SK-N-SH (cell line): ENCODE data around the gene ZMPSTE24. TPM values are rescaled to one million over a fixed set of nuclear protein-coding genes. Genes with fewer than 3 reads are reported as not detected.

Experiments
- CTCF ChIA-PET: fragments of 300-600, 350-600 bp; formaldehyde crosslinking; extraction: SDS; loops from one replicate; lab custom pipeline; 2021; lab: Yijun Ruan, JAX
- POLR2A ChIA-PET: fragments of 350-600 bp; sonication (Branson Sonifier 250); formaldehyde crosslinking; extraction: SDS; loops from one replicate; lab custom pipeline; 2020; ENCODE audit warnings: antibody characterized with exemption, inconsistent platforms; lab: Yijun Ruan, JAX
- DNase-seq: peaks from one replicate; pipeline ENCODE4 v3.0.0; 2012
- H2AFZ ChIP-seq: fragments of 200-600 bp; sonication (generic); 2 replicates; pipeline ENCODE4 v1.8.1; 2016; ENCODE audit warnings: antibody characterized with exemption, mild to moderate bottlenecking, low read depth
- H3F3A ChIP-seq: fragments of 200-600 bp; sonication (generic); replicated peaks from 2 replicates; pipeline ENCODE3; 2016; ENCODE audit warnings: antibody characterized with exemption, mild to moderate bottlenecking; ENCODE audit not compliant: insufficient read depth
- H3K27ac ChIP-seq, 2 experiments: fragments of 200-500 bp in 1 of 2; fragments of 200-600 bp in 1 of 2; sonication (Bioruptor generic) in 1 of 2; sonication (generic), shearing (Covaris generic) in 1 of 2; 2 replicates each; pipeline versions ENCODE4 v1.5.1 to v1.6.1; 2014 to 2016; ENCODE audit warnings: low read depth in 2 of 2, inconsistent platforms in 1 of 2, low read length in 1 of 2, mild to moderate bottlenecking in 1 of 2, mixed read lengths in 1 of 2
- H3K27me3 ChIP-seq: fragments of 200-600 bp; sonication (generic), shearing (Covaris generic); 2 replicates; pipeline ENCODE4 v1.6.1; 2016; ENCODE audit warnings: mixed run types; ENCODE audit not compliant: insufficient read depth
- H3K36me3 ChIP-seq, 2 experiments: fragments of 200-500 bp in 1 of 2; fragments of 200-600 bp in 1 of 2; sonication (Bioruptor generic) in 1 of 2; sonication (generic) in 1 of 2; replicated peaks in 1 of 2; 2 replicates each; pipeline versions ENCODE3 to v1.5.1; 2014 to 2016; ENCODE audit warnings: low read length in 1 of 2, mild to moderate bottlenecking in 1 of 2; ENCODE audit not compliant: insufficient read depth in 2 of 2, control insufficient read depth in 1 of 2
- H3K4me1 ChIP-seq, 2 experiments: fragments of 200-500 bp in 1 of 2; fragments of 200-600 bp in 1 of 2; sonication (Bioruptor generic) in 1 of 2; sonication (generic), shearing (Covaris generic) in 1 of 2; 2 replicates each; pipeline versions ENCODE4 v1.5.1 to v1.6.1; 2014 to 2016; ENCODE audit warnings: low read depth in 1 of 2, low read length in 1 of 2, mixed run types in 1 of 2; ENCODE audit not compliant: insufficient read depth in 2 of 2, control insufficient read depth in 1 of 2
- H3K4me2 ChIP-seq: fragments of 200-600 bp; sonication (generic), shearing (Covaris generic); 2 replicates; pipeline ENCODE4 v1.6.1; 2017; ENCODE audit warnings: mixed run types
- H3K4me3 ChIP-seq, 2 experiments: fragments of 200-500 bp in 1 of 2; fragments of 200-600 bp in 1 of 2; sonication (Bioruptor generic) in 1 of 2; sonication (generic), shearing (Covaris generic) in 1 of 2; 2 replicates each; pipeline versions ENCODE4 v1.5.1 to v1.8.1; 2014 to 2016; ENCODE audit warnings: low read depth in 2 of 2, inconsistent platforms in 1 of 2, low read length in 1 of 2, mild to moderate bottlenecking in 1 of 2, mixed read lengths in 1 of 2, moderate library complexity in 1 of 2
- H3K79me2 ChIP-seq: fragments of 200-600 bp; sonication (generic); 2 replicates; pipeline ENCODE4 v1.8.1; 2017; ENCODE audit warnings: mild to moderate bottlenecking; ENCODE audit not compliant: insufficient read depth
- H3K9ac ChIP-seq: fragments of 200-600 bp; sonication (generic); 2 replicates; pipeline ENCODE4 v1.6.1; 2017; ENCODE audit warnings: mixed run types
- H3K9me2 ChIP-seq: fragments of 200-600 bp; sonication (generic); 2 replicates; pipeline ENCODE4 v1.6.1; 2017; ENCODE audit warnings: mixed run types
- H3K9me3 ChIP-seq: fragments of 200-600 bp; sonication (generic); 2 replicates; pipeline ENCODE4 v1.6.1; 2017; ENCODE audit warnings: mixed run types, mild to moderate bottlenecking, moderate library complexity
- H4K20me1 ChIP-seq: fragments of 200-600 bp; sonication (generic); 2 replicates; pipeline ENCODE4 v1.6.1; 2017; ENCODE audit warnings: mild to moderate bottlenecking, mixed run types; ENCODE audit not compliant: insufficient read depth
- CHD2 ChIP-seq: fragments of 150-350 bp; IDR thresholded peaks from 2 replicates; pipeline ENCODE4 v1.6.1; 2018; ENCODE audit warnings: low read length; ENCODE audit not compliant: partially characterized antibody
- ELF1 ChIP-seq: IDR thresholded peaks from 2 replicates; pipeline ENCODE4 v1.4.0; 2012
- EP300 ChIP-seq, 2 experiments: IDR thresholded peaks; 2 replicates each; pipeline versions ENCODE4 v1.4.0 to v1.6.1; 2012; ENCODE audit warnings: borderline replicate concordance in 1 of 2, low read depth in 1 of 2, low read length in 1 of 2
- EZH2phosphoT487 ChIP-seq: fragments of 200-600 bp; sonication (generic); IDR thresholded peaks from 2 replicates; pipeline ENCODE4 v1.6.1; 2017; ENCODE audit warnings: low read depth, mixed run types, mild to moderate bottlenecking, antibody characterized with exemption, moderate library complexity, borderline replicate concordance
- FOXJ3 ChIP-seq: sonication (generic); formaldehyde crosslinking; IDR thresholded peaks from 2 replicates; pipeline ENCODE4 v1.5.1; 2020; ENCODE audit warnings: mild to moderate bottlenecking, missing genetic modification reagents
- GABPA ChIP-seq: IDR thresholded peaks from 2 replicates; pipeline ENCODE4 v1.4.0; 2012; ENCODE audit warnings: low read depth, mild to moderate bottlenecking
- NRF1 ChIP-seq: IDR thresholded peaks from 2 replicates; pipeline ENCODE4 v1.6.1; 2012; ENCODE audit warnings: low read depth, mild to moderate bottlenecking, low read length
- RFX5 ChIP-seq: IDR thresholded peaks from 2 replicates; pipeline ENCODE4 v1.6.1; 2012; ENCODE audit warnings: mild to moderate bottlenecking, improper control_type of control experiment, low read length
- RXRA ChIP-seq: IDR thresholded peaks from 2 replicates; pipeline ENCODE4 v1.4.0; 2012; ENCODE audit warnings: low read depth, mild to moderate bottlenecking, borderline replicate concordance
- SIN3A ChIP-seq: IDR thresholded peaks from 2 replicates; pipeline ENCODE4 v1.6.1; 2012; ENCODE audit warnings: low read depth, mild to moderate bottlenecking, low read length, moderate library complexity, borderline replicate concordance
- TAF1 ChIP-seq: IDR thresholded peaks from 2 replicates; pipeline ENCODE4 v1.6.1; 2012; ENCODE audit warnings: low read depth, mild to moderate bottlenecking, low read length, moderate library complexity, borderline replicate concordance
- WGBS: methylation state at CpG from one replicate; pipeline ENCODE4 v1.1.6; 2017; ENCODE audit warnings: low lambda C conversion rate; 5-methylcytosine and 5-hydroxymethylcytosine counted together
- polyA plus RNA-seq, 3 experiments: library from polyadenylated mRNA; depleted of rRNA; stranded (reverse); fragments of >200 nt; gene quantifications; 2 replicates each; pipeline ENCODE4 v1.2.3, GENCODE V29; 2012
- TF ChIP-seq, protein P1 (sequence below): fragments of 200-600 bp; sonication (generic); IDR thresholded peaks from 2 replicates; pipeline ENCODE4 v1.6.1; 2017; ENCODE audit warnings: antibody characterized with exemption, mild to moderate bottlenecking, moderate library complexity
- TF ChIP-seq, protein P2 (sequence below): IDR thresholded peaks from 2 replicates; pipeline ENCODE4 v1.6.1; 2012; ENCODE audit warnings: mild to moderate bottlenecking, low read depth, low read length, moderate library complexity
- TF ChIP-seq, protein P3 (sequence below): IDR thresholded peaks from 2 replicates; pipeline ENCODE4; 2012

ZMPSTE24 gene
- polyA plus RNA-seq, 1 of the 3 experiments (the other 2 are of a cell fraction): 13.7 TPM

DNA sequence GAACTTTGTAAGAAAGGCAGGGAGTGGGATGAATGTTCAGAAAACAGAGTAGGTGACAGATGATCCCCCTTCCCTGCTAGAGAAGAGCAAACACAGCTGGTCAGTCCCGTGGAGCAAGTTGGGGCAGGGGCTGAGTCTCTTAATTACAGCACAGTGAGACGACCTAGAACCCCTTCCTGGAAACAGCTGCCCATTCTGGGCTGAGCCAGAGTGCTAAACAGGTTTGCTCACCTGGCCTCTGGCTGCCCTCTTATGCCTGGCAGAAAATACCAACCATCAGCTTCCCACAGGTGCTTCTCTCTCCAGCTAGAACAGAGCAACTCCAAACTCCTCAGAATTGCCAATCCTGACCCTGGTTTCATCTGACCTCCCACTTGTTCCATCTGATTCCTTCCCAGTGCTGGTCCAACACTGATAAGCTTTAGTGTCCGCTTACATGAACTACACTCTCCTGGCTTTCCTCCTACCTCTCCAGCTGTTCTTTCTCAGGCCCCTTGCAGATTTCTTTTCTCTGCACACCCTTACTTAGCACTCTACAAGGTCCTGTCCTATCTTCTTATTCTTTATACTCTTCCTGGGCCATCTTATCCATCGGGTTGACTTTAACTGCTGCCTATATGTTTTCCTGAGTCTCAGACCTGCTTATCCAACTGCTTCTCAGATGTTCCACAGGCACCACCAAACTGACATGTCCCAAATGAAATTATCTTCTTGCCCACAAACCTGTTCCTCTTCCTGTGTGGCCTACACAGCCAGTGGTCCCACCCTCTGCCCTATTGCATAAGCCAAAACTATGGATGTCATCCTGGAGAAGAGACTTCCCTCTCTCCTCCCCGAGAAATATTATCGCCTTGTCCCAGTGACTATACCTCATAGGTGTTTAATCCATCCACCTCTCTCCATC, 81.6 kb downstream of the ZMPSTE24 start:
- Histone ChIP-seq H2AFZ (no peak overlapping the region), H4K20me1 (no peaks in the 10 kb centered on the region), H3K4me1 (no peaks in the 10 kb centered on the region; a peak in 1 of 4 replicates), H3K4me2 (no peak overlapping the region), H3K27ac (no peak overlapping the region), H3F3A (no peaks in the 10 kb centered on the region), H3K9ac (no peak overlapping the region), H3K9me2 (no peaks in the 10 kb centered on the region), H3K27me3 (no peaks in the 10 kb centered on the region; the same call in 1 of the 2 replicates), H3K36me3 (no peaks in the 10 kb centered on the region), H3K9me3 (no peaks in the 10 kb centered on the region), H3K4me3 (no peak overlapping the region), H3K79me2 (no peaks in the 10 kb centered on the region)
- POLR2A ChIA-PET: interaction anchor here (0.5 to 1.7 kb wide), 2 partner anchors 24 to 215 kb away, joined by 3 to 5 read pairs; no protein-coding TSS in a partner anchor
- no peak for TF ChIP-seq CHD2
- TF ChIP-seq EP300 (IDR thresholded peaks at IDR 0.05; ENCODE audit: borderline replicate concordance in 1 of 2, low read depth in 1 of 2, low read length in 1 of 2): no peak
- TF ChIP-seq, protein P1, sequence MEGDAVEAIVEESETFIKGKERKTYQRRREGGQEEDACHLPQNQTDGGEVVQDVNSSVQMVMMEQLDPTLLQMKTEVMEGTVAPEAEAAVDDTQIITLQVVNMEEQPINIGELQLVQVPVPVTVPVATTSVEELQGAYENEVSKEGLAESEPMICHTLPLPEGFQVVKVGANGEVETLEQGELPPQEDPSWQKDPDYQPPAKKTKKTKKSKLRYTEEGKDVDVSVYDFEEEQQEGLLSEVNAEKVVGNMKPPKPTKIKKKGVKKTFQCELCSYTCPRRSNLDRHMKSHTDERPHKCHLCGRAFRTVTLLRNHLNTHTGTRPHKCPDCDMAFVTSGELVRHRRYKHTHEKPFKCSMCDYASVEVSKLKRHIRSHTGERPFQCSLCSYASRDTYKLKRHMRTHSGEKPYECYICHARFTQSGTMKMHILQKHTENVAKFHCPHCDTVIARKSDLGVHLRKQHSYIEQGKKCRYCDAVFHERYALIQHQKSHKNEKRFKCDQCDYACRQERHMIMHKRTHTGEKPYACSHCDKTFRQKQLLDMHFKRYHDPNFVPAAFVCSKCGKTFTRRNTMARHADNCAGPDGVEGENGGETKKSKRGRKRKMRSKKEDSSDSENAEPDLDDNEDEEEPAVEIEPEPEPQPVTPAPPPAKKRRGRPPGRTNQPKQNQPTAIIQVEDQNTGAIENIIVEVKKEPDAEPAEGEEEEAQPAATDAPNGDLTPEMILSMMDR: no peak
- DNase-seq: no peak
- WGBS: 43% methylated on average over 6 of the region's 6 CpGs
- CTCF ChIA-PET: interaction anchor here (0.6 to 11.8 kb wide), 70 partner anchors 11 to 461 kb away, joined by 3 to 280 read pairs (median 6); partner anchors contain the start of genes COL9A2, RLF, SMAP2 and TMCO2

DNA sequence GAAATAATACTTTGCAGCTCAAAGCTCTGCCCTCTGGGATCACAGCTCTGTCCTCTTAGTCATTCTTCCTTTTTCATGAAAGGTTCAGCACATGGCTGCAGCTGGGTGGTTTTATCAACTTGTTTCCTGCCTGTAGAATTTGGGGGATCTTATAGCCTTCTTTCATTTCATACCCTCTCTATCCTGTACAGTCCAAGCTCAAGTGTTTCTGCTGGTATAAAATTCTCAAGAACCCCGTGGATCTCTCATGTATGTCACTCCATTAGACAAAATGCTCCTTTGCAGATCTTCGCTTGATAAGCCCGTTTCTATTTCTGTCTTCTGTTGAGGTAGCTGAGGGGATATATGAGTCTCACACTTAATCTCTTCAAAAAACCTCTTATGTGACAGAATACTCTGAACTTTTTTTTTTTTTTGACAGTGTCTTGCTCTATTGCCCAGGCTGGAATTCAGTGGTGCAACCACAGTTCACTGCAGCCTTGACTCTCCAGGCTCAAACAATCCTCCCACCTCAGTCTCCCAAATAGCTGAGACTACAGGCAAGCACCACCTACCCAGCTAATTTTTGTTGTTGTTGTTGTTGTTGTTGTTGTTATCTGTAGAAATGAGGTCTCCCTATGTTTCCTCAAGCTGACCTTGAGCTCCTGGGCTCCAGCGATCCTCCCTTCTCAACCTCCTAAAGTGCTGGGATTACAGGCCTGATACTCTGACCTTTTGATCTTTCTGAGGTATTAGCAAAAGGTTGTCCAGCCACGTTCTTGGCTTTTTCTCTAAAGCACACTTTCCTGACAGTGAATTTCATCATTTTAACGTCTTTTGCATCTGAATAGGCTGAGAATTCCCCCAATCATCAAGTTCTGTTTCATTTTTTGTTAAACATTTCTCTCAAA, 83.7 kb downstream of the ZMPSTE24 start:
- Histone ChIP-seq H3F3A (no peaks in the 10 kb centered on the region), H3K9ac (no peak overlapping the region), H3K9me2 (no peaks in the 10 kb centered on the region), H3K4me1 (no peaks in the 10 kb centered on the region; a peak in 1 of 4 replicates), H3K79me2 (no peaks in the 10 kb centered on the region), H3K27ac (no peak overlapping the region), H3K4me2 (no peak overlapping the region), H3K4me3 (no peak overlapping the region), H3K9me3 (no peaks in the 10 kb centered on the region), H3K27me3 (no peaks in the 10 kb centered on the region; the same call in 1 of the 2 replicates), H2AFZ (no peak overlapping the region), H4K20me1 (no peaks in the 10 kb centered on the region), H3K36me3 (no peaks in the 10 kb centered on the region)
- 48% methylated on average over 6 of the region's 6 CpGs for WGBS
- no peak for DNase-seq
- ChIA-PET CTCF (interaction anchor here (0.9 to 11.8 kb wide), 6 partner anchors 27 to 199 kb away, joined by 3 to 280 read pairs (median 6); no protein-coding TSS in a partner anchor), POLR2A (no interaction called here)
- no peak for TF ChIP-seq EZH2phosphoT487
- TF ChIP-seq TAF1: no peak
- no peak for TF ChIP-seq RFX5
- no peak for TF ChIP-seq EP300 (IDR thresholded peaks at IDR 0.05; ENCODE audit: borderline replicate concordance in 1 of 2, low read depth in 1 of 2, low read length in 1 of 2)
- TF ChIP-seq RXRA: no peak
- TF ChIP-seq, protein P2, sequence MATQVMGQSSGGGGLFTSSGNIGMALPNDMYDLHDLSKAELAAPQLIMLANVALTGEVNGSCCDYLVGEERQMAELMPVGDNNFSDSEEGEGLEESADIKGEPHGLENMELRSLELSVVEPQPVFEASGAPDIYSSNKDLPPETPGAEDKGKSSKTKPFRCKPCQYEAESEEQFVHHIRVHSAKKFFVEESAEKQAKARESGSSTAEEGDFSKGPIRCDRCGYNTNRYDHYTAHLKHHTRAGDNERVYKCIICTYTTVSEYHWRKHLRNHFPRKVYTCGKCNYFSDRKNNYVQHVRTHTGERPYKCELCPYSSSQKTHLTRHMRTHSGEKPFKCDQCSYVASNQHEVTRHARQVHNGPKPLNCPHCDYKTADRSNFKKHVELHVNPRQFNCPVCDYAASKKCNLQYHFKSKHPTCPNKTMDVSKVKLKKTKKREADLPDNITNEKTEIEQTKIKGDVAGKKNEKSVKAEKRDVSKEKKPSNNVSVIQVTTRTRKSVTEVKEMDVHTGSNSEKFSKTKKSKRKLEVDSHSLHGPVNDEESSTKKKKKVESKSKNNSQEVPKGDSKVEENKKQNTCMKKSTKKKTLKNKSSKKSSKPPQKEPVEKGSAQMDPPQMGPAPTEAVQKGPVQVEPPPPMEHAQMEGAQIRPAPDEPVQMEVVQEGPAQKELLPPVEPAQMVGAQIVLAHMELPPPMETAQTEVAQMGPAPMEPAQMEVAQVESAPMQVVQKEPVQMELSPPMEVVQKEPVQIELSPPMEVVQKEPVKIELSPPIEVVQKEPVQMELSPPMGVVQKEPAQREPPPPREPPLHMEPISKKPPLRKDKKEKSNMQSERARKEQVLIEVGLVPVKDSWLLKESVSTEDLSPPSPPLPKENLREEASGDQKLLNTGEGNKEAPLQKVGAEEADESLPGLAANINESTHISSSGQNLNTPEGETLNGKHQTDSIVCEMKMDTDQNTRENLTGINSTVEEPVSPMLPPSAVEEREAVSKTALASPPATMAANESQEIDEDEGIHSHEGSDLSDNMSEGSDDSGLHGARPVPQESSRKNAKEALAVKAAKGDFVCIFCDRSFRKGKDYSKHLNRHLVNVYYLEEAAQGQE: no peak
- no peak for TF ChIP-seq ELF1
- TF ChIP-seq NRF1: no peak
- no peak for TF ChIP-seq FOXJ3
- no peak for TF ChIP-seq GABPA
- TF ChIP-seq, protein P3, sequence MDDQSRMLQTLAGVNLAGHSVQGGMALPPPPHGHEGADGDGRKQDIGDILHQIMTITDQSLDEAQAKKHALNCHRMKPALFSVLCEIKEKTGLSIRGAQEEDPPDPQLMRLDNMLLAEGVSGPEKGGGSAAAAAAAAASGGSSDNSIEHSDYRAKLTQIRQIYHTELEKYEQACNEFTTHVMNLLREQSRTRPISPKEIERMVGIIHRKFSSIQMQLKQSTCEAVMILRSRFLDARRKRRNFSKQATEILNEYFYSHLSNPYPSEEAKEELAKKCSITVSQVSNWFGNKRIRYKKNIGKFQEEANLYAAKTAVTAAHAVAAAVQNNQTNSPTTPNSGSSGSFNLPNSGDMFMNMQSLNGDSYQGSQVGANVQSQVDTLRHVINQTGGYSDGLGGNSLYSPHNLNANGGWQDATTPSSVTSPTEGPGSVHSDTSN: no peak
- TF ChIP-seq SIN3A: no peak
